IPS-11a (cell line): Measurements from ENCODE around the gene BANF1.

Experiments used
- H3K4me3 ChIP-seq: one replicate; pipeline ENCODE4 v1.5.1; 2013; ENCODE audit warnings: low read depth, low read length, control low read depth

Gene BANF1

DNA sequence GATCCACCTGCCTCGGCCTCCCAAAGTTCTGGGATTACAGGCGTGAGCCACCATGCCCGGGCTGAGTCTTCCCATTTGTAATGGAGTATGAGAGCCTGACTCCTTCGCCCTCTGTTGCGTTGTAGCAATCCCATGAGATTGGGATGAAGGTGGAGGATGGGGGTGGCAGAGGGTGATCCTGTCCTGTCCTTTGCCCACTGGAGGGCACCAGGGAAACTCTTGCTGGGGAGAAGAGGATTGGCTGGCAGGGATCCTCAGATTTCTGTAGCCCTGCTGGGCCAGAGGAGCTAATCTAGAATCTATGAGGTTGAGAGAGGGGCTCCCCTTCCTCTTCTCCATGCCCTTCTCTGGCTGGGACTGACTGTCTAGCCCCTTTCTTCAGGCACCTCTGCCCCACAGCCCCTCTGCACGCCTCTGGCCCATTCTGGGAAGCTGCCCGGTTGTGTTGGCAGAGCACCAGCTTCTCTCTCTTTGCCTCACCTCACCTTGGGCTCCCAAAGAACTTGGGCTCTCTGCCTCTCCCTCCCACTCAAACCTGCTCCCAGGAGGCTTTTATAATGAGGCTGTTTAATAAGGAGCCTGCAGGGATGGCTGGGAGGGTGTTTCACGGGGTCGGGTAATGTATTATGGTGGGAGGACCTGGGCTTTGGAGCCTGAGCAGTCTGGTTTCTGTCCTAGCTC lies 33.5 kb downstream of the BANF1 start:
- H3K4me3 ChIP-seq = no peak overlapping the region

DNA sequence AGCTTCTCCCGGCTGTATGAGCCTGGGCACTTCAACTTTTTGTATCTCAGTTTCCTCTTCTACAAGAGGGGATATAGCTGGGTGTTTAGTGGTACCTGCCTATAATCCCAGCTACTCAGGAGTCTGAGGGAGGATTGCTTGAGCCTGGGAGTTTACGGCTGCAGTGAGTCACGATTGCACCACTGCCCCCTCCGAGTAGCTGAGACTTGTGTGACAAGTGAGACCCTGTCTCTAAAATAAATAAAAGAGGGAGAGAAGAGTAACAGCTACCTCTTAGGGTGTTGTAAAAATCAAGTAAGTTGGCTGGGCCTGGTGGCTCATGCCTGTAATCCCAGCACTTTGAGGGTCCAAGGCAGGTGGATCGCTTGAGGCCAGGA lies 34.0 kb downstream of the BANF1 start:
- H3K4me3 ChIP-seq = no peak overlapping the region

DNA sequence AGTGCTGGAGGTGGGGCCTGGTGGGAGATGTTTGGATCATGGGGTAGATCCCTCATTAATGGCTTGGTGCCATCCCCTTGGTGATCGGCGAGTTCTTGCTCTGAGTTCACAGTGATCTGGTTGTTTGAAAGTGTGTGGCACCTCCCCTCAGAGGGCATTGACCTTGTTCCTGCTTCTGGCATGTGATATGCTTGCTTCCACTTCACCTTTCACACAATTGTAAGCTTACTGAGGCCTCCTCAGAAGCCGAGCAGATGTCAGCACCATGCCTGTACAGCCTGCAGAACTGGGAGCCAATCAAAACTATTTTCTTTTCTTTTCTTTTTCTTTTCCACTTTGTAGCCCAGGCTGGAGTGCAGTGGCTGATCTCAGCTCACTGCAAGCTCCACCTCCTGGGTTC lies 35.0 kb downstream of the BANF1 start:
- no peak overlapping the region for H3K4me3 ChIP-seq

DNA sequence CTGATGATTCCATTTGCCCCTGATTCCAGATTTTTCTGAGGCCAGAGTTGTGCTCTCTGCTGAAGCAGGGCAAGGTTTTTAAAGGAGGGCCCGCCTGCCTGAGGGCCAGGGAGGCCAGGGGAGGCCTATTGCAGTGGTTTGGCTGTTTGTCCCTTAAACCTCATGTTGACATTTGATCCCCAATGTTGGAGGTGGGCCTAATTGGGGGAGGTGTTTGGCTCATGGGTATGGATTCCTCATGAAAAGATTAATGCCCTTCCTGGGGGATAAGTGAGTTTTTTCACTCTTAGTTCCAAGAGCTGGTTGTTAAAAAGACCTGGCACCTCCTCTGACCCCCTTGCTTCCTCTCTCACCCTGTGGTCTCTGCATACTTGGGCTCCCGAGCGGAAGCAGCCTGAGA lies 37.5 kb downstream of the BANF1 start:
- no peak overlapping the region for H3K4me3 ChIP-seq

DNA sequence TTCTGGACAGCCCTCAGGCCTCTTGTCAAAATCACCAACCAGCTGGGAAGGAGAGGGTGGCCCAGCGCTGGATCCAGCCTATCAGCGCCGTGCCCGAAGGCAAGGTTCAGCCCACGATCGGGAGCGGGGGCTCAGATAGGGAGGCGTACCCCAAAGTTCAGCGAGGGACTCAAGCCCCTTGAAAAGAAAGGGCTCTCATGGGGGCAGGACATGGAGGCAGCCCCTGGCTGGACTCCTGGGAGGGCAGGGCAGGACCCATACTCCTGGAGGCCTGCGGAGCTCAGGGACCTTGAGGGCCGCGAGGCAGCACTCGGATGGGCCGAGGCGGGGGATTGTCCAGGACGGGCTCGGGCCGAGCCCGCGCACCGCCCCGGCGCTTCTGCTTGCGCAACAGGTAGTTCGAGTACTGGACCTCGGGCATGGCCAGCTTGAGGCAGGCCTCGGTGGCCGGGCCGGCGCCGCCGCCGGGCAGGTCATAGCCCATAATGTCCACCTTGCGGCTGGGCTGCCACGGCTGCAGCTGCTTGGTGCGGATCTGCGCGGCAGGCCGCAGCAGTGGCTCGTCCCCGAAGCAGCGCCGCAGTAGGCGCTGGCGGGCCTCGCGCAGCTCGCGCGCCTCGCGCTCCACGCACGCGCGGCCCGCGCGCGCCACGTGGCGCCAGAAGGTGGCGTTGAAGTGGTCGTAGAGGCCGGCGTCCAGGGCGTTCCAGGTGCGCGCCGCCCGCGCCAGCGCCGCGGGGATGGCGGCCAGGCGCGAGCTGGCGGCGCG lies 40.1 kb downstream of the BANF1 start:
- no peak overlapping the region for H3K4me3 ChIP-seq

DNA sequence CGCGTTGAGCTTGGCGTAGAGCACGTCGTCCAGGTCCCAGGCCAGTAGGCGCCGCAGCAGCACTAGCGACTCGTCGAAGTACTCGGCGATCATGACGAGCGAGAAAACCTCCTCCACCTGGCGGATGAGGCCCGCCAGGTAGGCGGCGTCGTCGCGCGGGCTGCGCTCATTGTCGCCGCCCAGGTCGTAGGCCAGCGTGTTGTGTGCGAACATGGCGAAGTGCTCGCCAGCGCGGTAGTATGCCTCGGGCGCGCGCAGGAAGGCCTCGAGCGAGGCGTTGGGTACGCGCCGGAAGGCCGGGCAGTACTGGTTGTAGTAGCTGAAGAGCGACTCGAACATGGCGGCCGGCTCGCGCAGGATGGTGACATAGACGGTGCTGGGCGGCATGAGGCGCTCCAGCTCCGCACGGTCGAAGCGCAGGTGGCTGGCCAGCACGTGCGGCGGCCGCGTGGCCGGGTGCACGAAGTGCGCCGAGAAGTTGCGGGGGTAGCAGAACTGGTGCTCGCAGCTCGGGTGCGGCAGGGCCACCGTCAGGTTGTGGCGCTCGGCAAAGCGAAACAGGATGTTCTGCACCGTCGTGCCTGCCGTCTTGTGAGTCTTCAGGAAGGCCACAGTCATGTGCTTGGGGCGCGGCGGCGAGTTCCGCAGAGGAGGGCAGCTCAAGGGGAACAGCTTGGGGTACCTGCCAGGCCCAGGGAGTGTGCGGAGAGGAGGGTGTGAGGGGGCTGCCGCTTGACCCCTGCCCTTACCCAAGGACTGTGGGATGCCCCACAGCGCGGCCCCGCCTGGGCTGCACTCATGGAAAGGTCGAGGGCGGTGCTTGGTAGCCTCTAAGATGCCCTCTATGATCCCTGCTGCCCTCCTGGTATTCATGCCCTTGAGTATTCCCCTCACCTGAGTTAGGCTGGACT lies 40.9 kb downstream of the BANF1 start:
- no peak overlapping the region for H3K4me3 ChIP-seq

DNA sequence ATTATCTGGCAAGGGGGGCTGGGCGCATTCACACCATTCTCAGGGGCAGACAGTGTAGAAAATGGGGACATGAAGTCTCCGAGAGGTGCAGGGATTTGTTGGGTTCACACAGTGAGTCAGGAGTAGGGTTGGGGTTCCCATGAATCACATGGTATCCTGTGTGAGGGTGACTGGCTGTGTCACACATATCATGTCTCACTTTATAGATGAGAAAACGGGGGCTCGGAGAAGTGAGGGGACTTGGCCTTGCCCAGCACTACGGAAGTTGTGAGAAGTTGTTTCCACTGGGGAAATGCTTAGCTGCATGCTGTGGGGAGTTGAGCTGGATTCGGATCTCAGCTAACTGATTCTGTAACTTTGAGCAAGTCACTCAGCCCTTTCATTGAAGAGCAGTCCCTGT lies 42.5 kb downstream of the BANF1 start:
- no peak overlapping the region for H3K4me3 ChIP-seq

DNA sequence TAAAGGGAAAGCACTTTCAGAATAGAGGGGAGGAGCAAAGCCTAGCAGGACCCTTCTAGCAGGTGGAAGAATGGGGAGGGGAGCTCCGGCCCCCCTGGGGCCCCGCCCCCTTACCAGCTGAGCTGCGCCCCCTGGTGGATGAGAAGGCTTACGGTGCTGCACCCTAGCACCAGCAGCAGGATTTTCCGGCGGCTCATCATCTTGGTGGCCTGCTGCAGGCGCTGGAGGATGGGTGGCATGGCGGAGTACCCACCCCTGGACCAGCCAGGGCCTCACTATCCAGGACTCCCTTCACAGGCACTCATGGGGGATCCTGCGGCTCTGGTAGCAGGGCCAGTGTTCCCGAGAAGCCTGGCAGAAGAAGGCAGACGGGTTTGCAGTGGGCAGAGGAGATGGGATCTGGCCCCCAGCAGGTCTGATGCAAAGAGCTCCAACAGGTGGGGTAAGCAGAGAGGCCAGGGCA lies 42.9 kb downstream of the BANF1 start:
- H3K4me3 ChIP-seq = no peak overlapping the region

DNA sequence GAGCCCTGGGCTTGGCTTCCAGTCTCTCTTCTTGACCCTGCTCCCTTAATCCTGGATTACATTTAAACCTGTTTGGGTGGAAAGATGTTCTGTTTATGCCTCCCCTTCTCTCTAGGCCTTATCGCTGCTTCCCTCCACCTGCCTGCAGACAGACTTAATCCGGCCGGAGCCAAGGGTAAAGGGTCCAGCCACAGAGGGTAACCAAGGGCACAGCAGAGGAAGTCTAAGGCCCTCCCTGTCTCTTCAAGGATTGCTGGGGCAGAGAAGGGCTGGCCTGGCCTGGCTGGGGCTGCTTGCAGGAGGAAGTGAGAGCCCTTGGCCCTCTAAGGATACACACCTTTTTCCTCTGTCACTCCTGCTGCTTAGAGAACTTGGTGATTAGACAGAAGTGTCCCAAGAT lies 44.6 kb downstream of the BANF1 start:
- no peak overlapping the region for H3K4me3 ChIP-seq

DNA sequence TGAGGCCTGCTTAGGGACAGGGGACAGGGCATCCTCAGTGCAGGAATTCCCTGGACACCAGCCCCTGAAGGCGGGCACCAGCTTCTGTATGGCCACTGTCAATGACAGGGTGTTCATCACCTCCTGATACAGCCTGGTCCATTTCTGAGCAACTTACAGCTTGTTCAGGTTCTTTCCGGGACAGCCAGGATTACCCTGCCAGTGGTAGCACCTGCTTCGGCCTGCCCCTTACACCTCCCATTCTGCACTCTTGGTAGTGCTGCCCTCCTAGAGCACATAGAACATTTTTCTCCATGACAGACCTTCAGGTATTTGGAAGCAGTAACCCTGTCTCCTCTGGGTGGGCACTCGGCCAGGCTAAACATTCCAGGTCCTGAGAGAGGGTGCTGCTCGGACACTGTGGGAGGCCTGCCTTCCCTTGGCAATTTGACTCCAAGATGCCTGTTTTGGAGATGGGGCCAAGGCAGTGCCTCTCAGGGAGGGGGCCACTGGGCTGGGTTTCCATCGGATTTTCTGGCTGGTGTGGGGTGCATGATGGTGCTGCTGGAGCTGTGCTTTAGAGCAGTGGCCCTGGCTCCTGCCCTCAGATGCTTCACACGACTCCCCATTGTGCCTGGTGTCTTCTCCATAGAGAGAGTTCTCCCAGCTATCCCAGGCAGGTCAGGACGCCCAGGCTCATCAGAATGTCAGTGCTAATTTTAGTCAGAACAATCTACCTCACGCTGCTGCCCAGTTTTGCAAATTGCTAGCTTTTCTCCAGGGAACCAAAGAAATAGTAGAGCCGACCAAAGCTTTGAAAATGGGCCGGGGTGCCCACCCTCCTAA lies 45.5 kb downstream of the BANF1 start:
- no peak overlapping the region for H3K4me3 ChIP-seq

DNA sequence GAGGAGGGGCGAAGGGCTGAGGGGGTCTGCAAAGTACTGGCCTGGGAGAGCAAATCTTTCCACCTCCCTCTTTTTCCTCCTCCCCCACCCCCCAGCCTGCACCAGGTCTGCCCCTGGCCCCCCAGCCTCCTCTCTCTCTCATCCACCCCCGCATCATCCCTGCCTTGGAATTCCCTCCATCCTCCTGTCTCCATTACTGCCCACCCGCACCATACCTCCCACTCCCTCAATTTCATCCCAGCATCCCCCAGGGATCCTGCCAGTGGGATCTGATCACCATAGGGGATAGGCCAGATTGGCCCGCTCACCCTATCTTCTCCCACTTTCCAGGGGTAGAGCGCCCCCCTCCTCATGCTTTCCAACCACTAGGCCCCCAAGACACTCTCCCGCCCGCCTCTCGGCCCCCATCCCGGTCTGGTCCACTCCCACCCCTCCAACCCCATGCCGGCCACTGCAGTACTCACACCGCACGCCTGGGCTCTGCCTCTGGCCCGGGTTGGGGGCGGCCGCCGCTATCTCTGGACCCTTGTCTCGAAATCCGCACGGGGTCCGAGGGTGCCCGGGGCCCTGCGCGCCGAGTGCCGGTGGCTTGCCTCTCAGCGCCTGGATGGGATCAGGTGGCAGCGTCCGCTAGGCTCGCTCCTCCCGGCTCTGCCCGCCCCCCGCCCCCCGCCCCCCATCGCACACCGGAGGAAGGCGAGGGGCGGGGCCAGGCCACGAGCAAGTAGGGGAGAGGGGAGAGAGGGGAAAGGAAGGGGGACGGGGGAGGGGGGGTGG lies 46.4 kb downstream of the BANF1 start, which contains the start of gene GAL3ST3:
GAL3ST3 (minus strand) TSS at position 615 of the 777 bp plus-strand sequence. CDS start 3,746 bp downstream, outside the sequence.
- peak within 1 kb of the TSS; percentile 53 for H3K4me3 ChIP-seq

DNA sequence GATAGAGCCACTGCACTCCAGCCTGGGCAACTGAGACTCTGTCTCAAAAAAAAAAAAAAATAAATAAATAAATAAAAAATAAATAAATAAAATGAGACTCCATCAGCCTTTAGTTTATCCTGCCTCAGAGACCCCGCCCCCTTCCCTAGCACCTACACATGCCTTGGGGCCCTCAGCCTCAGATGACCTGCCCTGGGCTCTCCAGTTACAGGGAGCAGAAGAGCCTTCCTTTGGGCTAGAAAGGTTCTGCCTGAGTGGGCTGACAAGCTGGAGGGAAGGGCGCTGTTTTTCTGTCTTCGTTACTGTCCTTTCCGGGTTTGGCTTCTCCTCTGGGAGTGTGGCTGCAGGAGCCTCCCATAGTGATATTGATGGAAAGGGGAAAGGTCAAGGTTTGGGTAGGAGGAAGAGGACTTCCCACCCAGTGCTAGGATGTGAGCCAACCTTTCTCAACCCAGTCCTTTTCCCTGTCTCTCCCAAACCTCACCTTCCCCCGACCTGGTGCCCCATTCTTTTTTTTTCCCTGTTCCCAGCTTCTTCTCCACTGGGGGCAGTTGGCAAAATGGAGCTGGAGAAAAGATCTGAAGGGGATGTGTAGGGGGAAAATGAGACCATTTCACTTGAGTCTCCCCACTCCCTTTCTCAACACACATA lies 48.4 kb downstream of the BANF1 start:
- H3K4me3 ChIP-seq = no peak overlapping the region

DNA sequence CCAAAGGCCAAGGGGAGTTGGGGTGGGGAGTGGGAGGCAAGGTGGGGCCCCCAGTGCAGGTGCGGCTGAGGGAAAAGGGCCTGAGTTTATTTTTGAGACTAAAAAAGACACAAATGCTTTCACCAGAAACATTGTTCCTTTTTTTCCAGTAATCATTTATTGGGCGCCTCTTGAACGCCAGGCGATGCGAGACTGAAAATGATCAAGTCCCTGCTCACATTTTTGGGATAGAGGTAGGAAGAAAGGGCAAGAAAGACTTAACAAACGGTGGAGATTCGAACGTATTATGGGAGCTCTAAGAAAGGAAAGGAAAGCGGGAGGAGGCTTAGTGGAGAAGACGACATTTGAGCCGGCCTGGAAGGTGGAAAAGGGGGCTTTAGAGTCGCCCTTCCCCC lies 49.1 kb downstream of the BANF1 start:
- peak overlapping the region; percentile 54 for H3K4me3 ChIP-seq

DNA sequence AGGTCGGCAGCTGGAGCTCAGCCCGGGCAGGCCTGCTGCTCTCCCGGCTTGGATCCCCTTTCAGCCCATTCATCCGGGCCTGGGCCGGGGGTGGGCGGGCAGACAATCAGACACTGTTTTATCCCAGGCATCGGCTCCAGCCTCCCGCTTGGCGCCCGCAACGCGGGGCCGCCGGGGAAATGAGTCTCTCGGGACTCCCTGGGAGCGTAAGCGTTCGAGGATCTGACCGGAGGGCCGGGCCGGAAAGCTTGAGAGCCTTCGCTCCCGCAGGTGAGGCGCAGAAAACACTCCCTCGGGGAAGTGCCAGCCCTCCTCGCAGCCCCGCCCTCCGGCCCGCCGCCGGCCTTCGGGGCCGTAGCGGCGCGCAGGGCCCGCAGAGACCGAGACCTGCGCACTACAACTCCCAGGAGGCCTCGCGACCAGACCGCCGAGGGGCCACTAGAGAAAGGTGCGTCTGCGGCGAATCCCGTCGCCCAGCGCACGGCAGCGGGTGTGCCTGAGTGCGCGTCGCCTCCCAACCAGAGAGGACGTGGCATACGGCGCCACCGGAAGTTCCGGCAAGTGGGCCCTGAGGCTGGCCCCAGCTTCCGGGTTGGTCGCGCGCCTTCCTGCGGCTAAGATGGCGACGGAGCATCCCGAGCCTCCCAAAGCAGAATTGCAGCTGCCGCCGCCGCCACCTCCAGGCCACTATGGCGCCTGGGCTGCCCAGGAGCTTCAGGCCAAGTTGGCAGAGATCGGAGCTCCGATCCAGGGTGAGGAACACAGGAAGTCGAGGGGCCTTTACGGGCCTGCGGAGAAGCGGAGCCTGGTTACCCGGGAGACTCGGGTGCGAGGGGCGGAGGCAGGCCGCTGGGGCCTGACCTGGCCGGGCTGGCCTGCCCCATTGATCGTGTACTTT lies 49.7 kb downstream of the BANF1 start, which contains the start of gene SF3B2:
SF3B2 (plus strand) TSS at position 599 of the 898 bp plus-strand sequence; CDS start at position 620, 21 bp downstream.
- peak within 1 kb of the TSS; percentile 90 for H3K4me3 ChIP-seq

DNA sequence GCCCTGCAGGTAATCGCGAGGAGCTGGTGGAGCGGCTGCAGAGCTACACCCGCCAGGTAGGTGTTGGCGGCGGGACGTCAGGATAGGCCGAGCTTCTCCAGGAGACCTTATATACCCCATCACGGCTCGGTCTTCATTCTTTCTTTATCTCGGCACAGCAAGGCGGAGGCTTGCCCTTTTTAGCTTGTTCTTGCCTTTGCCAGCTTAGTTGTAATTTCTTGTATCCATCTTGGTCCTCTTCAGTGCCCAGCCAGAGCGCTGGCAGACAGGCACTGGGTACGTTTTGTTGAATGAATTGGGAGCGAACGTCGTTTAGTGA lies 50.3 kb downstream of the BANF1 start:
- H3K4me3 ChIP-seq = peak overlapping the region; percentile 90
